CD8-positive, alpha-beta memory T cell (primary cell): ENCODE results near the gene IRAG1. TPM values are rescaled to one million over a fixed set of nuclear protein-coding genes. Genes with fewer than 3 reads are reported as not detected.

Experiments
- CTCF ChIA-PET: fragments of 350-600 bp; sonication (Branson Sonifier 250); formaldehyde crosslinking; loops from one replicate; lab custom pipeline; 2021; ENCODE audit warnings: antibody characterized with exemption; lab: Charles Lee
- POLR2A ChIA-PET: fragments of 350-600 bp; sonication (Branson Sonifier 250); formaldehyde crosslinking; loops from one replicate; lab custom pipeline; 2021; ENCODE audit warnings: antibody characterized with exemption; lab: Charles Lee
- DNase-seq, 5 donors: peaks; one replicate each; pipeline versions ENCODE4 v3.0.0 to v3.0.0-alpha.2; 2020 to 2022; ENCODE audit warnings: mixed read lengths in 1 of 5
- H3K27ac ChIP-seq: one replicate; pipeline ENCODE4 v1.7.0; 2013; ENCODE audit warnings: low read depth, mild to moderate bottlenecking, low read length, moderate library complexity
- H3K27me3 ChIP-seq: 2 replicates; pipeline ENCODE4 v1.7.0; 2013; ENCODE audit warnings: low read length, mild to moderate bottlenecking; ENCODE audit not compliant: insufficient read depth, poor library complexity, severe bottlenecking
- H3K36me3 ChIP-seq: 2 replicates; pipeline ENCODE4 v1.7.0; 2013; ENCODE audit warnings: mild to moderate bottlenecking, low read length, moderate library complexity; ENCODE audit not compliant: insufficient read depth
- H3K4me1 ChIP-seq: 2 replicates; pipeline ENCODE4 v1.7.0; 2013; ENCODE audit warnings: mild to moderate bottlenecking, low read length, moderate library complexity; ENCODE audit not compliant: insufficient read depth
- H3K4me3 ChIP-seq: 2 replicates; pipeline ENCODE4 v1.7.0; 2013; ENCODE audit warnings: mild to moderate bottlenecking, low read length
- H3K9me3 ChIP-seq: 2 replicates; pipeline ENCODE4 v1.7.0; 2013; ENCODE audit warnings: mild to moderate bottlenecking, low read length
- H3K27ac Mint-ChIP-seq, 8 donors: one replicate each; pipeline ENCODE4 v1.8.0; 2020 to 2021; ENCODE audit warnings: mixed read lengths in 8 of 8, mild to moderate bottlenecking in 6 of 8, inconsistent platforms in 3 of 8, moderate library complexity in 3 of 8
- H3K27me3 Mint-ChIP-seq, 2 donors: one replicate each; pipeline ENCODE4 v1.8.0; 2020 to 2021; ENCODE audit warnings: mixed read lengths in 2 of 2, mild to moderate bottlenecking in 1 of 2, moderate library complexity in 1 of 2
- H3K36me3 Mint-ChIP-seq, 3 donors: one replicate each; pipeline ENCODE4 v1.8.0; 2020 to 2021; ENCODE audit warnings: mixed read lengths in 3 of 3, inconsistent platforms in 1 of 3, mild to moderate bottlenecking in 1 of 3
- H3K4me1 Mint-ChIP-seq, 3 donors: one replicate each; pipeline ENCODE4 v1.8.0; 2020 to 2021; ENCODE audit warnings: mixed read lengths in 3 of 3, inconsistent platforms in 1 of 3, mild to moderate bottlenecking in 1 of 3
- H3K4me3 Mint-ChIP-seq, 7 donors: one replicate each; pipeline ENCODE4 v1.8.0; 2020 to 2021; ENCODE audit warnings: mixed read lengths in 7 of 7, mild to moderate bottlenecking in 6 of 7, moderate library complexity in 4 of 7, inconsistent platforms in 2 of 7
- H3K9me3 Mint-ChIP-seq, 5 donors: one replicate each; pipeline ENCODE4 v1.8.0; 2020 to 2022; ENCODE audit warnings: mixed read lengths in 5 of 5, mild to moderate bottlenecking in 3 of 5, moderate library complexity in 2 of 5, inconsistent platforms in 1 of 5
- polyA plus RNA-seq: library from polyadenylated mRNA; unstranded; fragments of 300-500 nt; fragmentation: Illumina TruSeq; gene quantifications from one replicate; pipeline ENCODE4 v1.2.3, GENCODE V29; 2021
- total RNA-seq, 2 experiments: library from RNA; stranded (reverse); gene quantifications; one replicate each; pipeline ENCODE4 v1.2.3, GENCODE V29; 2021

Gene IRAG1
- total and polyA plus RNA-seq, 3 experiments from 2014 or later: not detected

DNA sequence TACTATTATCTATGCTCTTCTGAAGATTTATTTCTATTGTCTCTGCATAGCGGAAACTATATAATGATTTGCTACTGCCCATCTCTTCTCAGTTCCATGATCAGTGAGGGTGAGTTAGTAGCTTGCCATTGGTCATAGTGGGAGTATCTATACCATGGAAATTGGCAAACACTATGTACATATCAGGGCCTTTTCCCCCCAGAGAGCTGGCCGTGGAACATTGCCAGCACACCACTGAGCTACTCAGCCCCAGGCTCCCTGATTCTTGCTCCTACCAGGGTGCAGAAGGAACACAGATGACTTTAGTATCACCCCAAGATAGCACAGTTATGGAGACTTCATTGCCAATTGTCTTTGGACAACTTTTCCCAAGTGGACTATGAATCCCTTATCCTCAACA is 33.2 kb downstream of the IRAG1 start:
- DNase-seq: no peak
- H3K36me3 ChIP-seq: no peaks in the 10 kb centered on the region
- ChIA-PET POLR2A (no interaction called here), CTCF (interaction anchor here (1.4 kb wide), 1 partner anchor 12 kb away, joined by 3 read pairs; no protein-coding TSS in a partner anchor)
- peaks cover 0 to 4% (median 0%) of the 10 kb centered on the region in 3 donors for H3K4me1 Mint-ChIP-seq
- no peaks in the 10 kb centered on the region for H3K27me3 ChIP-seq
- no peak overlapping the region for H3K4me3 Mint-ChIP-seq
- peaks cover 3 to 4% of the 10 kb centered on the region in 2 donors for H3K27me3 Mint-ChIP-seq
- no peaks in the 10 kb centered on the region for H3K36me3 Mint-ChIP-seq
- H3K4me3 ChIP-seq: no peak overlapping the region
- no peaks in the 10 kb centered on the region for H3K4me1 ChIP-seq
- no peak overlapping the region for H3K27ac ChIP-seq
- H3K9me3 ChIP-seq: no peaks in the 10 kb centered on the region
- no peak overlapping the region for H3K27ac Mint-ChIP-seq
- H3K9me3 Mint-ChIP-seq: no peaks in the 10 kb centered on the region

DNA sequence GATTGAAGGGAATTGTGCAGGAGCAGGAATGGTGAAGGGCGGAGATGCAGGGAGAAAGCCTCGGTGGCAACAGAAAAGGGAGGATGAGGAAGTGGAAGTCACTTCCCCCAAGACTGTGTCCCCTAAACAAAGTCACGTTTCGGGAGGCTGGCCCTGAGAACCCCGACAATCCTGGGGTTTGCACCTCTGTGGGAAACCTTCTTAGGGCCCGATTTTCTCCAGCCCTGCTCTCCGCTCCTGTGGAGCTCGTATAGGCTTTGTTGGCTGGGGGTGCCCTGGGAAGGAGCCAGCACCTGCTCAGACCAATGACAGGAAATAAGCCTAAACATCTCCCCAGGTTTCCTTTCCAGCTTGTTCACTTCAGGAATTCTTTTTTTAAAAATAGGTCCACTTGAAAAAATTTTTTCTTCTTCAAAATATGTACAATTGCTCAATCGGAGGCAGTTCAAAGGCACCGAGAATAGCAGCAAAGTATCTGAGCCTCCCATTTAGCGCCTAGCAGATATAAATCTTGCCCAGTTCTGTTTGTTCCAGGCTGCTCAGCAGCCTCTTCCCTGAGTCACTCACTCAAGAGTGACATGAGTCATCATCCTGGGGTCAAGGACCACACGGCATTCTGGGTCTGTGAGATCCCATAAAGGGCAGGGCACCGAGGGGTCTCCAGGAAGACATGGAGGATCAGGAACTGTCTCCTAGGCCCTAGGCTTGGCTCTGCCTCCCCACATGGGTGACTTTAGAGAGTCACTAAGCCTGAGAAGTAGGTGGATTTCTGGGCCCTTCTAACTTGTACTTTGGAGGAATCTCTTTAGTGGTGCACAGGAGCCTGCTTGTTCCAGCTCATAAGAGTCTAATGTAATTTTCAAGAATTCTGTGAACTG is 34.0 kb downstream of the IRAG1 start:
- ChIA-PET CTCF (interaction anchor here (1.4 kb wide), 1 partner anchor 11 kb away, joined by 3 read pairs; no protein-coding TSS in a partner anchor), POLR2A (no interaction called here)
- Mint-ChIP-seq H3K4me3 (no peak overlapping the region), H3K9me3 (no peaks in the 10 kb centered on the region), H3K36me3 (no peaks in the 10 kb centered on the region), H3K27me3 (peaks cover 0 to 4% of the 10 kb centered on the region in 2 donors), H3K27ac (peak overlapping the region in 1 of 8 donors; percentile 46), H3K4me1 (peaks cover 0 to 4% (median 0%) of the 10 kb centered on the region in 3 donors)
- no peaks in the 10 kb centered on the region for H3K27me3 ChIP-seq
- H3K27ac ChIP-seq: peak overlapping the region; percentile 64
- no peak for DNase-seq
- H3K4me3 ChIP-seq: no peak overlapping the region
- no peaks in the 10 kb centered on the region for H3K9me3 ChIP-seq
- no peaks in the 10 kb centered on the region for H3K36me3 ChIP-seq
- no peaks in the 10 kb centered on the region for H3K4me1 ChIP-seq

DNA sequence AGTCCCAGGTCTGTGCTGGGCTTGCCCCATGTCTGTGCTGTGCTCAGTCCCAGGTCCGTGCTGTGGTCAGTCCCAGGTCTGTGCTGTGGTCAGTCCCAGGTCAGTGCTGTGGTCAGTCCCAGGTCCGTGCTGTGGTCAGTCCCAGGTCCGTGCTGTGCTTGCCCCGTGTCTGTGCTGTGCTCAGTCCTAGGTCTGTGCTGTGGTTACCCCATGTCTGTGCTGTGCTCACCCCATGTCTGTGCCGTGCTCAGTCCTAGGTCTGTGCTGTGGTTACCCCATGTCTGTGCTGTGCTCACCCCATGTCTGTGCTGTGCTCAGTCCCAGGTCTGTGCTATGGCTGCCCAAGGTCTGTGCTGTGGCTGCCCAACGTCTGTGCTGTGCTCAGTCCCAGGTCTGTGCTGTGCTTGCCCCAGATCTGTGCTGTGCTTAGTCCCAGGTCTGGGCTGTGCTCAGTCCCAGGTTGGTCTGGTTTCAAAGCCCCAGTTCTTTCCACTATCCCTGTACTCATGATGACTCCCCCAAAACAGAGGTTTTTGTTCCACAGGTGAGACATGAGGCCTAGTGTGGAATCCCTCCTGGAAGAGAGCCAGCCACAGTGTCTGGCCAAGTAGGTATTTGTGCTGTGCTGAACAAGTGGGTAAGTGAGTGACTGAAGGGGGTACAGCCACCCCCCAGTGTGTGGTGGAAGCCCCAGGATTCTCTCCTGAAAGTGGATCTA is 34.8 kb downstream of the IRAG1 start:
- Mint-ChIP-seq H3K27me3 (peaks cover 0 to 4% of the 10 kb centered on the region in 2 donors), H3K9me3 (no peaks in the 10 kb centered on the region), H3K4me1 (peaks cover 0 to 4% (median 0%) of the 10 kb centered on the region in 3 donors), H3K36me3 (no peaks in the 10 kb centered on the region), H3K27ac (no peak overlapping the region), H3K4me3 (no peak overlapping the region)
- Histone ChIP-seq H3K9me3 (no peaks in the 10 kb centered on the region), H3K27ac (peak overlapping the region; percentile 64), H3K36me3 (no peaks in the 10 kb centered on the region), H3K4me1 (no peaks in the 10 kb centered on the region), H3K27me3 (no peaks in the 10 kb centered on the region), H3K4me3 (no peak overlapping the region)
- no peak for DNase-seq
- POLR2A ChIA-PET: no interaction called here
- CTCF ChIA-PET: interaction anchor here (1.4 kb wide), 1 partner anchor 11 kb away, joined by 3 read pairs; no protein-coding TSS in a partner anchor

DNA sequence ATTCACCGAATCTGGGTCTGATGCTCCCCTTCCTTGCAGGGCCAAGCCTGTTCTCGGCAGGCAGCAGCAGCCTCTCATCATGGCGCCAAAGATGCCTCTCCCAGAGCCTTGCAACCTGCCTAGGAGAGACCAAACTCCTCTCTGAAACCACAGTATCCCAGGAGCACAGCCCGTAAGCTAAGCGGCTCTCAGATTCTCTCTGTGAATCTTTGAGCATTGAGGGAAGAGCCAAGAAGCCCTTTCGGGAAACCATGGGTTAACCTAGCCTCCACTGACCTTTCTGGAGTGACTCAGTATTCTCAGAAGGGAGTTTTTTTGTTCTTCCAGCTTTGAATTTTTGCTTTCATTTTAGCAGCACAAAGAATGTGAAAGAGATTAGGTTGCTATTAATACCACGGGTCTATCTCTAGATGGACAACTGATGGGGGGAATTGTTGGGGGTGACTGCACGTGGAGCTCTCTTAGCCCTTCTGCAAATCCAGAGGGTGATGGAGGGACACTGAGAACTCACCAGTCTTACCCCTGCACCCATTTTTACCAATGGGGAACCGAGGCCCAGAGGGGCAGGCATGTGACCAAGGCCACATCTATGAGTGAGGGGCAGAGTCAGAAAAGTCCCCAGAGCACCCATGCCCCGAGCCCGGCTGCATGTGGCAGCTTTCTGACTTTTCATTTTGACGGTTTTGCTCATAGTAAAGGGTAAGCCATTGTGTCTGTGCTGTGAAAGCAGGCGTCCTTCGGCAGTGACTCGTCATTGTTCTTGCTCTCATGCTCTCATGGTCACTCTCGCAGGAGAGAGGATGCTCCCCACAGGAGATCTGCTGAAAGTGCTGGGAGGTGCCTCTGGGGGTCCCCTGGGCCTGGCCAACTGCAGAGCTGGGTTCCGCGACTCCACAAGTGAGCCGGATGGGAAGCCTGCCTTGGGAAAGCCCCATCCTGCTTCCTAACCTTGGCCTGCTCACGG is 36.0 kb downstream of the IRAG1 start:
- DNase-seq: no peak
- H3K4me3 ChIP-seq: no peak overlapping the region
- Mint-ChIP-seq H3K27me3 (peaks cover 0 to 8% of the 10 kb centered on the region in 2 donors), H3K4me3 (no peak overlapping the region), H3K9me3 (no peaks in the 10 kb centered on the region), H3K36me3 (no peaks in the 10 kb centered on the region), H3K27ac (peak overlapping the region in 1 of 8 donors; percentile 66), H3K4me1 (peaks cover 0 to 4% (median 0%) of the 10 kb centered on the region in 3 donors)
- ChIA-PET POLR2A (no interaction called here), CTCF (no interaction called here)
- no peaks in the 10 kb centered on the region for H3K36me3 ChIP-seq
- H3K27me3 ChIP-seq: no peaks in the 10 kb centered on the region
- no peaks in the 10 kb centered on the region for H3K4me1 ChIP-seq
- H3K27ac ChIP-seq: peak overlapping the region; percentile 64
- no peaks in the 10 kb centered on the region for H3K9me3 ChIP-seq

DNA sequence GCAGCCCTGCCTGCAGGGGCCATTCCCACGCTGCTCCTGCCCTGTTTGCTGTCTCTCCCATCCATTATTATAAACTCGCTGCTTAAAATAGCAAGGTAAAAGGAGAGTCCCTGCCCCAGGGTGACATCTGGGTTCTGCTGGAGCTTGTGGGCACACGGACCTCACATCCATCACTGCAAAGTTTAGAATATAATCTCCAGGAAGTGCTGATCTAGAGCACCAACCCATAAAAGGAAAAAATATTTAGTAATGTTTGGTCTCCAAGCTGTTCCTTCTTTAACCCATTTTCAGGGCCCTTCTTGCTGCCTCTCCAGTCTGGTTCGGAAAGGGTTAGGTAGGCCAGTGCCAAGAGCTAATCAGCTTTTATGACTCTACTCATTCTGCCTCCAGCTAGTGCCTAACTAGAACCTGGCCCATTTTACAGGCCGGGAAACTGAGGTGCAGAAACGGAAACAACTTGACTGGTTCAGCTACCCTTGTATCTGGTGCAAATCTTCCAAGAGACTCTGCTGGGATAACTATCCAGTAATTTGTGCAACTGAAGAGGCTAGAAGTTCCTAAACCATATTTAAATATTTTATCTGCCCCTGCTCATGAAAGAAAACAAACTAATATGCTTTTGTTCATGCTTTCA is 37.5 kb downstream of the IRAG1 start:
- Histone ChIP-seq H3K9me3 (no peaks in the 10 kb centered on the region), H3K4me1 (no peaks in the 10 kb centered on the region), H3K4me3 (no peak overlapping the region), H3K27me3 (no peaks in the 10 kb centered on the region), H3K36me3 (no peaks in the 10 kb centered on the region), H3K27ac (peak overlapping the region; percentile 64)
- H3K27ac Mint-ChIP-seq: no peak overlapping the region
- ChIA-PET POLR2A (no interaction called here), CTCF (interaction anchor here (0.8 to 8.0 kb wide), 7 partner anchors 9 to 253 kb away, joined by 3 to 67 read pairs (median 4); partner anchors contain the start of gene RNF141)
- H3K9me3 Mint-ChIP-seq: no peaks in the 10 kb centered on the region
- H3K27me3 Mint-ChIP-seq: peaks cover 0 to 8% of the 10 kb centered on the region in 2 donors
- no peaks in the 10 kb centered on the region for H3K36me3 Mint-ChIP-seq
- no peak for DNase-seq
- peaks cover 0 to 4% (median 0%) of the 10 kb centered on the region in 3 donors for H3K4me1 Mint-ChIP-seq
- no peak overlapping the region for H3K4me3 Mint-ChIP-seq

DNA sequence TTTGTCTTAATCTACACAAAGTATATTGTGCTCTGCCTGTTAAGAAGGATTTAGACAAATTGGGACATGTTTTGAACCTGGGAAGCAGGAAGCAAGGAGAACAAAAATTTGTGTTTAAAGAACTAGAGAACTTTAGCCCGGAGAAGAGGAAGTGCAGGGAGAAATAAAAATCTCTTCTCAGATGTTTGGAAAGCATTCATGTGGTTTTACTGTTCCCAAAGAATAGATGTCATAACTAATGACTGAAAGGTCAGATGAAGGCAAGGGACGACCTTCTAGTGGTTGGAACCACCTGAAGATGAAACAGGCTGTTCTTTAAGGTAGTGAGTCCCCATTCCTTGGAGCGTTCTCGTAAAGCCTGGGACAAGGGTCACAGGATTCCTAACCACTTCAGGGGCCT is 38.3 kb downstream of the IRAG1 start:
- Histone ChIP-seq H3K36me3 (no peaks in the 10 kb centered on the region), H3K9me3 (no peaks in the 10 kb centered on the region), H3K4me1 (no peaks in the 10 kb centered on the region), H3K27me3 (no peaks in the 10 kb centered on the region), H3K4me3 (no peak overlapping the region), H3K27ac (no peak overlapping the region)
- peaks cover 0 to 8% of the 10 kb centered on the region in 2 donors for H3K27me3 Mint-ChIP-seq
- POLR2A ChIA-PET: no interaction called here
- no peak for DNase-seq
- H3K9me3 Mint-ChIP-seq: no peaks in the 10 kb centered on the region
- CTCF ChIA-PET: interaction anchor here (0.8 to 8.0 kb wide), 11 partner anchors 8 to 252 kb away, joined by 3 to 67 read pairs (median 4); partner anchors contain the start of gene RNF141
- H3K4me3 Mint-ChIP-seq: no peak overlapping the region
- H3K27ac Mint-ChIP-seq: no peak overlapping the region
- H3K36me3 Mint-ChIP-seq: no peaks in the 10 kb centered on the region
- H3K4me1 Mint-ChIP-seq: peaks cover 0 to 4% (median 0%) of the 10 kb centered on the region in 3 donors

DNA sequence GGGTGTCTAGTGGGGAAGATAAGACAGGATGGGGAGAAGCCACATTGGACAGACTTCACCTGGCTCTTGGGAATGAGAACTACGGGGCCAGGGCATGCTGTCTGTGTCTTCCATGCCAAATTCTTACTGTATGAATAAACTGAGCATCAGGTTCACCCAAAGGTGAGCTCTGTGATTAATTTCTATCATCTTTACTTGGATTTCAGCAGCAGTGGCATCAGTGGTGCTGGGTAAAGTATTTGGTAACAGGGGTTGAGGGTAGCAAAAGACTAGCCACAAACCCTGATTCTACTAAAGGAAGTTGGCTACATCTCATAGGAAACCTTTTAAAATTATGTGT is 38.8 kb downstream of the IRAG1 start:
- H3K27ac Mint-ChIP-seq: peak overlapping the region in 1 of 8 donors; percentile 60

More for the DNA sequence above, 38.8 kb downstream of the IRAG1 start:
- Mint-ChIP-seq H3K9me3 (no peaks in the 10 kb centered on the region), H3K4me1 (peaks cover 0 to 4% (median 0%) of the 10 kb centered on the region in 3 donors), H3K36me3 (no peaks in the 10 kb centered on the region), H3K4me3 (no peak overlapping the region), H3K27me3 (peaks cover 0 to 8% of the 10 kb centered on the region in 2 donors)
- POLR2A ChIA-PET: no interaction called here
- Histone ChIP-seq H3K4me3 (no peak overlapping the region), H3K4me1 (no peaks in the 10 kb centered on the region), H3K27me3 (no peaks in the 10 kb centered on the region), H3K9me3 (no peaks in the 10 kb centered on the region), H3K27ac (no peak overlapping the region), H3K36me3 (no peaks in the 10 kb centered on the region)
- DNase-seq: no peak
- CTCF ChIA-PET: interaction anchor here (0.8 to 8.0 kb wide), 8 partner anchors 9 to 251 kb away, joined by 3 to 67 read pairs (median 6); no protein-coding TSS in a partner anchor
